ENCODE results near the gene EI24. TPM values are rescaled to one million over a fixed set of nuclear protein-coding genes. Genes with fewer than 3 reads are reported as not detected.

Gene EI24
- total RNA-seq, 2 donors from 2014 or later = 82.3 to 127 TPM

DNA sequence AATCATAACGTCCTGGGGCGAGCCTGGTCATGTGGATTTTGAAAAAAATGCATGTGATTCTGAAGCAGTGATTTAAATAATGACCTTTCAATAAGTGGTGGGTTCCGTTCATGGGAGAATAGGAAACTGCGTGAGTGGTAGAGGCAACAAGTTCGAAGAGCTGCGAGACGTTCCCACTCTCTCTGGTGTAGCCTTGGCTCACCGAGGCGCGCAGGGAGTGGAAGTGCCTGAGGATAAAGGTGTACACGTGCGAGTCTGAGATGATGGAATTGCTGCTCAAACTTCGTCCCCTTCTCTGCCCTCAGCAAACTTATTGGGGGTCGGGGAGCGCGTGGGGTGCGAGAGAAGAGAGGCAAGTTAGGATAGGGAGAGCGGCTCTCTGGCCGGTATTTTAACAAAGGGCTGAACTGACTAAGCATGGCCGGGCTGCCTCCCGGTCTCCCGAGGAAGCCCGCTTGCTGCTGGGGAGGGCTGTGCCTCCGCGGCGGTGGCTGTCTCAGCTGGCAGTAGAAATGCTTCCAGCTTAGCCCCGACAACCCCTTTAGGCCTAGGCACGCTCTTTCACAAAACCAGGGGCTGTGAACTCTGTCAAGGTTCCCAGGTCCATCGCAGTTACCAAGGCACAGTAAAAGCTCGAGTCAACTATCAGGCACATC lies 22.5 kb downstream of the EI24 start:
- DNase-seq = peak; percentile 47
- Histone ChIP-seq H3K36me3 (no peaks in the 10 kb centered on the region), H3K9me3 (no peaks in the 10 kb centered on the region), H3K4me1 (no peaks in the 10 kb centered on the region), H3K27me3 (no peaks in the 10 kb centered on the region), H3K27ac (peak overlapping the region; percentile 95), H3K4me3 (peak overlapping the region; percentile 78), H3K9ac (ENCODE audit: low read depth in 2 of 2, low read length in 2 of 2) (peak overlapping the region; percentile 83 to 90)
- intact Hi-C loops (cut with DNase I) = loop anchor here (10.0 kb wide), 1 partner anchor 637 kb away; the partner anchor contains the start of gene CCDC15
- TF ChIP-seq, protein P1, sequence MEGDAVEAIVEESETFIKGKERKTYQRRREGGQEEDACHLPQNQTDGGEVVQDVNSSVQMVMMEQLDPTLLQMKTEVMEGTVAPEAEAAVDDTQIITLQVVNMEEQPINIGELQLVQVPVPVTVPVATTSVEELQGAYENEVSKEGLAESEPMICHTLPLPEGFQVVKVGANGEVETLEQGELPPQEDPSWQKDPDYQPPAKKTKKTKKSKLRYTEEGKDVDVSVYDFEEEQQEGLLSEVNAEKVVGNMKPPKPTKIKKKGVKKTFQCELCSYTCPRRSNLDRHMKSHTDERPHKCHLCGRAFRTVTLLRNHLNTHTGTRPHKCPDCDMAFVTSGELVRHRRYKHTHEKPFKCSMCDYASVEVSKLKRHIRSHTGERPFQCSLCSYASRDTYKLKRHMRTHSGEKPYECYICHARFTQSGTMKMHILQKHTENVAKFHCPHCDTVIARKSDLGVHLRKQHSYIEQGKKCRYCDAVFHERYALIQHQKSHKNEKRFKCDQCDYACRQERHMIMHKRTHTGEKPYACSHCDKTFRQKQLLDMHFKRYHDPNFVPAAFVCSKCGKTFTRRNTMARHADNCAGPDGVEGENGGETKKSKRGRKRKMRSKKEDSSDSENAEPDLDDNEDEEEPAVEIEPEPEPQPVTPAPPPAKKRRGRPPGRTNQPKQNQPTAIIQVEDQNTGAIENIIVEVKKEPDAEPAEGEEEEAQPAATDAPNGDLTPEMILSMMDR (IDR thresholded peaks at IDR 0.05) = no peak

DNA sequence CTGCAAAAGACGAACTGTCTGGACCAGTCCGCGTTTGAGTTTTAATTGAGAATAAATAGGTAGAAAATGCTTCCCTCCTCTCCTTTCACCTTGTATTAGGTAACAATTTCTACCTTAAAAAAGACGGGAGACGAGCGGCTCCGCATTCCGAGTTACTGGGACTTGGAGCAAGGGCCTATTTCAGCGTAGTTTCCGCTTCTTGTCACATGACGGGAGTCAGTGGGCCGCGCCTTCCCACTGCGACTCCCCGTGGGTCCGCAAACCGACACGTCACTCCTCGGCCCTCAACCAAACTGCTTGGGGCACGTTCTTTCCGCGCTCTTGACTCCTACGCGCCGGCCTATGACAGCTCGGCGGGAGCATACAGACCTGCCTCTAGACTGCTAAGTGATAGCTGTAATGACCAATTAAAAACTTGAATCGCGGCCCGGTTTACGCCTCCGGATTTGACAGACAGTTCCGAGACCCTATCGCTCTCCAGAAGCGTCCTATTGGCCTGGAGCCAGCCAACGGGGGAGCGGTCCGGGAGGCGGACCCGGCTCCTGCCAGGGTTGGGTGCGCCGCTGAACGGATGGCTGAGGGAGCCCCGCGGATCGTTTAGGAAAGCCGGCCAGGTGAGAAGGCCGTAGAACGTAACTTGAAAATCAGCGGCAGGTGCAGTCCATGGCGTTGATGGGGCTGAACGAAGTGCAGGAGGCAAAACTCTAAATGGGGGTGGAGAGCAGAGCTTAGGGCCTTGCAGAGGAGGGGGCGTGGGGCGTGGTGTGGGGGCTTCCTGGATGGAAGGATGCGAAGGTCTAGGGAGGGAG lies 23.2 kb downstream of the EI24 start, which contains the start of gene STT3A:
Gene STT3A, plus strand, starts transcription at position 548 of the 809 bp plus-strand sequence. CDS start 3,064 bp downstream, outside the sequence.
- Histone ChIP-seq H3K9me3 (no peaks in the 10 kb centered on the region), H3K27me3 (no peaks in the 10 kb centered on the region), H3K27ac (peak within 1 kb of the TSS; percentile 95), H3K4me3 (peak within 1 kb of the TSS; percentile 78), H3K4me1 (no peaks in the 10 kb centered on the region), H3K9ac (ENCODE audit: low read depth in 2 of 2, low read length in 2 of 2) (peak within 1 kb of the TSS; percentile 83 to 90), H3K36me3 (no peaks in the 10 kb centered on the region)
- intact Hi-C loops (cut with DNase I) = loop anchor here (10.0 kb wide), 1 partner anchor 638 kb away; the partner anchor contains the start of gene CCDC15
- TF ChIP-seq, protein P1 (IDR thresholded peaks at IDR 0.05) = no peak
- DNase-seq = peak; percentile 99

DNA sequence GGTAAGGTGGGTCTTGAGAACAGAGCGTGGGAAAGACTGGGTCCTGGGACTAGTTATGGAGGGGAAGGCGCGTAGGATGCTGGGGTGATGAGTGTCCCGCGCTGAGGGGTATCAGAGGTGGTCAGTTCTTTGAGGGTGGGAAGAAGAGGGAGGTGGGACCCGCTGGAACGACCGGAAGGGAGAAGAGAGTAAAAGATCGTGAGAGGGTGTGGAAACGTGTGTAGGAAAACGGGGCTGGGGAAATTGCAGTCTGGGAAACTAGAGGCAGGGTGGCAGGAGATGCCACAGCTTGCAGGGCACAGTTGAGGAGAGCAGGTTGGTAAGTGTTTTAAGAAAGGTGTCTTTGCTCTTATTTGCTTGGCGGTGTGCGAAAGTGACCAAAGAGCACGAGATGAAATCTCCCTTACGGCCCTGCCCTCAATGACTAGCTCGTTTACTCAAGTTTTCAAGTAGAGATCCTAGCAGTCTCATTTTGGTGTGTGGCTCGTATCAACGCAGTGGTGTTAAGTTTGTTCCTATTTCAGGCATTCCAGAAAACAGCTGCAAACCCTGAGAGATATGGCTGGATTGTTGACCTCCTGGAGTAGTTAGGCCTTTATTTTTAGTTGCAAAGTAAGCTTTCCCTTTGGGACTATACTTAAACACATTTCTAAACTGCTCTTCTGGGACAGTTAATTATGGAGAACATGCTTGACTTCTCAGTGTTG lies 24.0 kb downstream of the EI24 start:
- Histone ChIP-seq H3K36me3 (no peaks in the 10 kb centered on the region), H3K9ac (ENCODE audit: low read depth in 2 of 2, low read length in 2 of 2) (peak overlapping the region; percentile 76 to 90), H3K27ac (peak overlapping the region; percentile 59), H3K4me1 (no peaks in the 10 kb centered on the region), H3K27me3 (no peaks in the 10 kb centered on the region), H3K4me3 (peak overlapping the region; percentile 78), H3K9me3 (no peaks in the 10 kb centered on the region)
- intact Hi-C loops (cut with DNase I) = loop anchor here (10.0 kb wide), 1 partner anchor 638 kb away; the partner anchor contains the start of gene CCDC15
- TF ChIP-seq, protein P1 (IDR thresholded peaks at IDR 0.05) = no peak
- peak; percentile 32 for DNase-seq

DNA sequence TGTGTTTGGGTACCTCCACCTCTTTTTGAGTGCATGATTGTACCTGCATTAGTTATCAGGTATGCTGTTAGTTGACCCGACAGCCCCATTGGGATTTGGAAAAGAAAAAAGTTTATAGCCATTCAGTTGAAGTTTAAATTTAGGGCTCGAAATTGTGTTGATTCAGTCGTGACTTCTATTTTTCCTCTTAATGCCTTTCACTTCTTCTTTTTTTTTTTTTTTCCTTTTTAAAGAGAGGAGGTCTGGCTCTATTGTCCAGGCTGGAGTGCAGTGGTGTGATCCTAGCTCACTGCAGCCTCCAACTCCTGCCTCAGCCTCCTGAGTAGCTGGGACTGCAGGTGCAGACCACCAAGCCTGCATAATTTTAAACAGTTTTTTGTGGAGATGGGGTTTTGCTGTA lies 25.7 kb downstream of the EI24 start:
- Histone ChIP-seq H3K9ac (ENCODE audit: low read depth in 2 of 2, low read length in 2 of 2) (no peak overlapping the region), H3K27ac (no peak overlapping the region), H3K4me1 (no peaks in the 10 kb centered on the region), H3K4me3 (no peak overlapping the region), H3K9me3 (no peaks in the 10 kb centered on the region), H3K27me3 (no peaks in the 10 kb centered on the region), H3K36me3 (no peaks in the 10 kb centered on the region)
- DNase-seq = no peak
- TF ChIP-seq, protein P1 (IDR thresholded peaks at IDR 0.05) = no peak
- intact Hi-C loops (cut with DNase I) = loop anchor here (10.0 kb wide), 1 partner anchor 640 kb away; the partner anchor contains the start of gene CCDC15

DNA sequence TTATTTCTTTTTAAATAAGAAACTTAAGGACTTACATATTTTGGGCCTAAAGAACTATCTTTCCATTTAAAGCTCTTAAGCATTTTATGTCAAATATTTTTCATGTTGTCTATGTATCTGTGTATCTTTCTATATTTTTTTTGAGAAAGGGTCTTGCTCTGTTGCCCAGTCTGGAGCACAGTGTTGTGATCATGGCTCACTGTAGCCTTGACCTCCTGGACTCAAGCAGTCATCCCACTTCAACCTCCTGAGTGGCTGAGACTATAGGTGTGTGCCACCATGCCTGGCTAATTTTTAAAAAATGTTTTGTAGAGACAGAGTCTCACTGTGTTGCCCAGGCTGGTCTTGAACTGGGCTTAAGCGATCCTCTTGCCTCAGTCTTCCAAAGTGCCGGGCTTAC lies 31.4 kb downstream of the EI24 start:
- intact Hi-C loops (cut with DNase I) = no loop called here
- Histone ChIP-seq H3K36me3 (peaks cover 19% of the 10 kb centered on the region), H3K4me1 (no peaks in the 10 kb centered on the region)

More for the DNA sequence above, 31.4 kb downstream of the EI24 start:
- H3K9me3 ChIP-seq = no peaks in the 10 kb centered on the region
- no peaks in the 10 kb centered on the region for H3K27me3 ChIP-seq
- no peak overlapping the region for H3K9ac ChIP-seq (ENCODE audit: low read depth in 2 of 2, low read length in 2 of 2)
- DNase-seq = no peak
- H3K4me3 ChIP-seq = no peak overlapping the region
- H3K27ac ChIP-seq = no peak overlapping the region
- TF ChIP-seq, protein P1 (IDR thresholded peaks at IDR 0.05) = no peak
